ENCODE data around the gene NIN.

DNA sequence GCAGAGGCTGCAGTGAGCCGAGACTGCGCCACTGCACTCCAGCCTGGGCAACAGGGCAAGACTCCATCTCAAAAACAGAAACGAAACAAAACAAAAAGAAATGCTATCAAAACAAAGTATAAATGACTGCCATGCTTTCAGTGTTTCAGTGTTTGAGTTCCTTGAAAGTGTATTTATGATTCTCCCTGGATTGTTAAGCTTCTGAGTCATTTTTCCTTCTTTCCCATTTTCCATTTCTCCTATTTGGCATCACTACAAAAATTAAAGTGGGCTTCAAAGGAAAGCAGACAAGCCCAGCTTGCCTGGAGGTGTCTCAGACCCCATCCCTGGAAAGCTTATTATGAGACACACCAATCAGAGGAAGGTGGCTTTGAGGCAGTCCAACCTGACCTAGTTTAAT, 35.1 kb downstream of the NIN start:
- TF ChIP-seq, protein P1, sequence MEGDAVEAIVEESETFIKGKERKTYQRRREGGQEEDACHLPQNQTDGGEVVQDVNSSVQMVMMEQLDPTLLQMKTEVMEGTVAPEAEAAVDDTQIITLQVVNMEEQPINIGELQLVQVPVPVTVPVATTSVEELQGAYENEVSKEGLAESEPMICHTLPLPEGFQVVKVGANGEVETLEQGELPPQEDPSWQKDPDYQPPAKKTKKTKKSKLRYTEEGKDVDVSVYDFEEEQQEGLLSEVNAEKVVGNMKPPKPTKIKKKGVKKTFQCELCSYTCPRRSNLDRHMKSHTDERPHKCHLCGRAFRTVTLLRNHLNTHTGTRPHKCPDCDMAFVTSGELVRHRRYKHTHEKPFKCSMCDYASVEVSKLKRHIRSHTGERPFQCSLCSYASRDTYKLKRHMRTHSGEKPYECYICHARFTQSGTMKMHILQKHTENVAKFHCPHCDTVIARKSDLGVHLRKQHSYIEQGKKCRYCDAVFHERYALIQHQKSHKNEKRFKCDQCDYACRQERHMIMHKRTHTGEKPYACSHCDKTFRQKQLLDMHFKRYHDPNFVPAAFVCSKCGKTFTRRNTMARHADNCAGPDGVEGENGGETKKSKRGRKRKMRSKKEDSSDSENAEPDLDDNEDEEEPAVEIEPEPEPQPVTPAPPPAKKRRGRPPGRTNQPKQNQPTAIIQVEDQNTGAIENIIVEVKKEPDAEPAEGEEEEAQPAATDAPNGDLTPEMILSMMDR (IDR thresholded peaks at IDR 0.05) = no peak
- TF ChIP-seq POLR2A (IDR thresholded peaks at IDR 0.05) = no peak
